ENCODE data around the gene MROH7.
A peak's percentile ranks its signal among the peaks of the same experiment; 100 is the strongest.

MROH7 gene

DNA sequence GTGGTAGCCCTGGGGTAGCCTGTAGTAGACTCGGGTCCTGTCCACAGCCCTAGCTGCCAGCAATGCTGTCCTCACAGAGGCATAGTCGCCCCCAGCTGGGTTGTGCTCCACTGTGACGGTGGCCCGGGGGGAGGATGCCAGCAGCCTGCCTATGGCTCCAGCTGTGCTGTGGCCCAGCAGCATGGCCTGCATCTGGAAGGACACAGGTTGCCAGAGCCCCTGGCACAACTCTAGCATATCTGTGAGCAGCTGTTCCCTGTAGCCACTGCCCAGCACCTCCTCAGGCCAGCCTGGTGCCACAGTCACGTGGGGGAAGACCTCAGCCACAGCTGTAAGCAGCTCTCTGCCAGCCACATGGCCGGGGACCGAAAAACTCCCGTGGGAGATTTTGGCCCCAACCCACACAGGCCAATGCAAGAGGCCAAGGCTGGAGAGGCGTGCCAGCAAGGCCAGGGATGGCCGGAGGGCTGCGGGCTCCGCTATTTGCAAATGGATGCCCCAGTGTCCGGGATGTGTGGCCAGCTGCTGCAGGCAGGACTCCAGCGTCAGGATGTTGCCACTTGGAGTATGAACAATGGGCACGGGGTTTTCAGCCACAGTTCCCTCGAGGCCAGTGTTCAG lies 32.2 kb upstream of the MROH7 start:
- DNase-seq (ENCODE audit: low spot score): no peak
- H3K27ac ChIP-seq: no peak overlapping the region
- no peak for TF ChIP-seq CTCF (conservative IDR thresholded peaks at IDR 0.05; ENCODE audit: low read depth)
- ChIA-PET POLR2A (ENCODE audit: low non-redundant PET) (no interaction called here), CTCF (interaction anchor here (0.6 kb wide), 1 partner anchor 121 kb away, joined by 3 read pairs; no protein-coding TSS in a partner anchor)

- no peak overlapping the region for H3K27ac ChIP-seq
- DNase-seq (ENCODE audit: low spot score): no peak
- no peak for TF ChIP-seq CTCF (conservative IDR thresholded peaks at IDR 0.05; ENCODE audit: low read depth)
- CTCF ChIA-PET: interaction anchor here (0.6 kb wide), 1 partner anchor 121 kb away, joined by 3 read pairs; no protein-coding TSS in a partner anchor
- POLR2A ChIA-PET (ENCODE audit: low non-redundant PET): no interaction called here
Observed at GRCh38 chr1:54610048-54610447, 31.5 kb upstream of the MROH7 start.

DNA sequence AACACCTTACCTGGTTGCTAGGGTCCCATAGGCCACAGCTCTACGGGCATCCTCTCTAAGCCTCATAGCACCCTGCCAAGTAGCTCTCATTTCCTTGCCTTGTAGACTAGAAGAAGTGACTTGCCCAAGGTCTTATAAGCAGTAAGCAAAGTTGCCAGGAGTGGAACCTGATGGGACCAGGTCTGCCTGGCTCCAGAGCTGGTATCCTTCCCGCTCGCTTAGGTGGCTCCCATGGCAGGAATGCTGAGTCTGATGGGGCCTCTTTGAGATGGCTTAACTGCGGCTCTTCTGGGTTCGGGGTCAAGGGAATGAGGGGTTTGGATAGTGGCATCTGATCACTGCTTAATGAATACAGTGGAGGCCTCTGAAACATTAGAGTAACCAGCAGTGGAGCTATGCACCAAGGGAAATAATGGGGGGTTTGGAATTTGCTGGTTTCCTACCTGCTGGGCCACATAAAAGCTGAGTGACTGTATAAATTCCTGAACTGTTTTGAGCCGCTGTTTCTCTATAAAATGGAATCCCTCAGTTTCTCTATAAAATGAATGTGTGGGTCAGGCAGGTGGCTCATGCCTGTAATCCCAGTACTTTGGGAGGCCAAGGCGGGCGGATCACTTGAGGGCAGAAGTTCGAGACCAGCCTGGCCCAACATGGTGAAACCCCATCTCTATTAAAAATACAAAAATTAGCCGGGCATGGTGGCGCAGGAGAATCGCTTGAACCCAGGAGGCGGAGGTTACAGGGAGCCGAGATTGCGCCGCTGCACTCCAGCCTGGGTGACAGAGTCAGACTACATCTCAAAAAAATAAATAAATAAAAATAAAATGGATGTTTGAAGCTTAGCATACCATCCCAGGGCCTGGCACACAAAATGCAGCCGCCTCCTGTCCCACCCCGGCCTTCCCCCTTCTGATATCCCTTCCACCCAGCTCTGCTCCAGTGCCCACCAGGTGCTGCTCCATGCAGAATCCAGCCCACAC lies 30.7 kb upstream of the MROH7 start:
- no peak for TF ChIP-seq CTCF (conservative IDR thresholded peaks at IDR 0.05; ENCODE audit: low read depth)
- no peak for DNase-seq (ENCODE audit: low spot score)
- no peak overlapping the region for H3K27ac ChIP-seq
- POLR2A ChIA-PET (ENCODE audit: low non-redundant PET): no interaction called here
- CTCF ChIA-PET: interaction anchor here (0.6 kb wide), 1 partner anchor 189 kb away, joined by 3 read pairs; no protein-coding TSS in a partner anchor

DNA sequence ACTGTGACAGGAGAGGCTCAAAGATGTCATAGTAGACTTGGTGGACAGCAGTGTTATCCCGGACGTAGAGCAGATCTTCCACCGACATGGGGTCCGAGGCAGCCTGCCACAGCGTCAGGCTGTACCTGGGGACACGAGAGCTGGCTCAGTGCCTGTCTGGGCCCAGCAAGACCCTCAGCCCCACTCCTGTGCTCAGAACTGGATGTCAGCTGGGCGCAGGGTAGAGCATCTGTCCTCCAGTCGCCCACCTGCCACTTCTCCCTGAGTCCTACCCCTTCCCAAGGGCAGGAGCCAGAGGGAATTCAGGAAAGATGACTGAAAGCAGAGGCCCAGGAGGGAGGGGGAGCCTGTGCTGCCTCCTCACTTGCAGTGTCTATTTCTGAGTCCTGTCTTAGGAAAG lies 30.0 kb upstream of the MROH7 start:
- CTCF ChIA-PET: interaction anchor here (0.6 kb wide), 1 partner anchor 190 kb away, joined by 3 read pairs; no protein-coding TSS in a partner anchor
- TF ChIP-seq CTCF (conservative IDR thresholded peaks at IDR 0.05; ENCODE audit: low read depth): no peak
- H3K27ac ChIP-seq: no peak overlapping the region
- no peak for DNase-seq (ENCODE audit: low spot score)
- POLR2A ChIA-PET (ENCODE audit: low non-redundant PET): no interaction called here

- no peak for TF ChIP-seq CTCF (conservative IDR thresholded peaks at IDR 0.05; ENCODE audit: low read depth)
- ChIA-PET POLR2A (ENCODE audit: low non-redundant PET) (no interaction called here), CTCF (no interaction called here)
- H3K27ac ChIP-seq: no peak overlapping the region; the same call in 1 of the 2 replicates
- no peak for DNase-seq (ENCODE audit: low spot score)
Observed at GRCh38 chr1:54614024-54614423, 27.6 kb upstream of the MROH7 start.

- CTCF ChIA-PET: no interaction called here
- no peak for TF ChIP-seq CTCF (conservative IDR thresholded peaks at IDR 0.05; ENCODE audit: low read depth)
- POLR2A ChIA-PET (ENCODE audit: low non-redundant PET): no interaction called here
Observed at GRCh38 chr1:54614563-54614962, 27.0 kb upstream of the MROH7 start.

More at GRCh38 chr1:54614563-54614962, 27.0 kb upstream of the MROH7 start:
- H3K27ac ChIP-seq: peak overlapping the region; percentile 84
- no peak for DNase-seq (ENCODE audit: low spot score)

All from RWPE1 (cell line).